HepG2 (cell line): ENCODE results near the gene HADH. TPM values are rescaled to one million over a fixed set of nuclear protein-coding genes. Genes with fewer than 3 reads are reported as not detected.

Experiments used
- ATAC-seq: fragments of 200-7000 bp; cut with Tn5 transposase; 3 replicates; pipeline ENCODE4 v1.9.1; 2020; ENCODE audit warnings: mild to moderate bottlenecking, moderate library complexity
- BruUV-seq: library from RNA; stranded (reverse); fragments of 400-500 nt; replicated peaks from 2 replicates; lab custom pipeline; 2021; lab: Mats Ljungman, UMichigan
- CTCF ChIA-PET: fragments of 300-600 bp; formaldehyde crosslinking; extraction: SDS; loops from one replicate; lab custom pipeline; 2021; ENCODE audit warnings: low total read pairs, inconsistent platforms, low intra/inter-chr PET ratio; lab: Yijun Ruan, JAX
- POLR2A ChIA-PET: fragments of 350-600 bp; sonication (Branson Sonifier 250); formaldehyde crosslinking; loops from one replicate; lab custom pipeline; 2020; ENCODE audit warnings: antibody characterized with exemption, inconsistent platforms; lab: Yijun Ruan, JAX
- DNase-seq: peaks from one replicate; pipeline ENCODE4 v3.0.0-alpha.2; 2015; ENCODE audit warnings: low spot score
- FAIRE-seq: peaks from 3 replicates; lab custom pipeline; 2011; peaks lifted over from hg19 to GRCh38; lab: Jason Lieb, UNC
- H2AFZ ChIP-seq: one replicate; pipeline ENCODE4 v1.6.1; 2011; ENCODE audit warnings: low read length, inconsistent platforms
- H3K27ac ChIP-seq: fragments of 300-600 bp; 3 replicates; pipeline ENCODE4 v1.8.0; 2011; ENCODE audit warnings: mixed run types, mild to moderate bottlenecking, mixed read lengths, low read length, inconsistent platforms; ENCODE audit not compliant: insufficient read depth; ENCODE audit errors: extremely low read length
- H3K27me3 ChIP-seq, 2 experiments: fragments of 200-600 bp in 1 of 2; 2 replicates in 1 of 2; 3 replicates in 1 of 2; pipeline versions ENCODE4 v1.6.0 to v1.8.0; 2011; ENCODE audit warnings: low read length in 2 of 2, mild to moderate bottlenecking in 2 of 2, moderate library complexity in 2 of 2, inconsistent platforms in 1 of 2; ENCODE audit not compliant: insufficient read depth in 2 of 2, control insufficient read depth in 1 of 2
- H3K36me3 ChIP-seq, 2 experiments: fragments of 200-600 bp in 1 of 2; replicated peaks in 1 of 2; 2 replicates in 1 of 2; 3 replicates in 1 of 2; pipeline versions ENCODE4 v1.5.1 to v1.8.0; 2011; ENCODE audit warnings: low read length in 2 of 2, inconsistent platforms in 1 of 2; ENCODE audit not compliant: insufficient read depth in 2 of 2, control insufficient read depth in 1 of 2
- H3K4me1 ChIP-seq: 2 replicates; pipeline ENCODE4 v1.5.1; 2012; ENCODE audit warnings: low read length, inconsistent platforms; ENCODE audit not compliant: insufficient read depth
- H3K4me2 ChIP-seq: 2 replicates; pipeline ENCODE4 v1.6.0; 2011; ENCODE audit warnings: low read depth, low read length, inconsistent platforms
- H3K4me3 ChIP-seq, 3 experiments: fragments of 200-600 bp in 1 of 3; sonication (generic), shearing (Covaris generic) in 1 of 3; replicated peaks in 1 of 3; 2 replicates each; pipeline ENCODE4 v1.5.1; 2011 to 2016; ENCODE audit warnings: low read length in 3 of 3, inconsistent platforms in 2 of 3, low read depth in 2 of 3, mild to moderate bottlenecking in 2 of 3, control low read depth in 1 of 3, mixed read lengths in 1 of 3; ENCODE audit not compliant: insufficient read depth in 1 of 3
- H3K79me2 ChIP-seq: one replicate; pipeline ENCODE4 v1.6.1; 2011; ENCODE audit warnings: low read length, inconsistent platforms; ENCODE audit not compliant: insufficient read depth
- H3K9ac ChIP-seq: 2 replicates; pipeline ENCODE4 v1.6.0; 2011; ENCODE audit warnings: mild to moderate bottlenecking, low read depth, low read length, inconsistent platforms; ENCODE audit not compliant: insufficient read depth
- H3K9me3 ChIP-seq: 2 replicates; pipeline ENCODE4 v1.5.1; 2012; ENCODE audit warnings: mild to moderate bottlenecking, low read length
- H4K20me1 ChIP-seq: 2 replicates; pipeline ENCODE4 v1.6.0; 2011; ENCODE audit warnings: inconsistent platforms, mild to moderate bottlenecking, low read length, moderate library complexity; ENCODE audit not compliant: insufficient read depth
- CHCHD3 ChIP-seq: sonication (generic); formaldehyde crosslinking; IDR thresholded peaks from 2 replicates; pipeline ENCODE4 v1.8.0; 2022; ENCODE audit warnings: mild to moderate bottlenecking, missing genetic modification reagents, moderate library complexity
- CREB1 ChIP-seq, 2 experiments: fragments of 450-650 bp in 1 of 2; IDR thresholded peaks; 2 replicates each; pipeline ENCODE4 v1.6.1; 2016 to 2017; ENCODE audit warnings: control low read depth in 1 of 2, mild to moderate bottlenecking in 1 of 2, missing compliant biosample characterization in 1 of 2, missing genetic modification characterization in 1 of 2
- GLI4 ChIP-seq: sonication (generic); formaldehyde crosslinking; IDR thresholded peaks from 2 replicates; pipeline ENCODE4 v1.5.1; 2020; ENCODE audit warnings: missing genetic modification reagents, mild to moderate bottlenecking, moderate library complexity, borderline replicate concordance
- IRX3 ChIP-seq: sonication (generic); formaldehyde crosslinking; IDR thresholded peaks from 2 replicates; pipeline ENCODE4 v1.8.1; 2023; ENCODE audit warnings: mild to moderate bottlenecking, low read depth, missing genetic modification reagents, borderline replicate concordance
- RBAK ChIP-seq: sonication (generic); formaldehyde crosslinking; IDR thresholded peaks from 2 replicates; pipeline ENCODE4 v1.5.1; 2020; ENCODE audit warnings: mild to moderate bottlenecking, missing genetic modification reagents
- RELA ChIP-seq: sonication (generic); formaldehyde crosslinking; IDR thresholded peaks from 2 replicates; pipeline ENCODE4 v1.4.0; 2020; ENCODE audit warnings: missing genetic modification reagents
- SIN3B ChIP-seq: fragments of 150-350 bp; IDR thresholded peaks from 2 replicates; pipeline ENCODE4 v1.6.1; 2014; ENCODE audit warnings: low read length
- WIZ ChIP-seq: sonication (generic); formaldehyde crosslinking; IDR thresholded peaks from 2 replicates; pipeline ENCODE4 v1.5.1; 2020; ENCODE audit warnings: mild to moderate bottlenecking, missing genetic modification reagents
- XRCC5 ChIP-seq: fragments of 200-400 bp; formaldehyde crosslinking; optimal IDR thresholded peaks from 2 replicates; pipeline ENCODE3; 2017; ENCODE audit warnings: mild to moderate bottlenecking, low read length
- ZNF274 ChIP-seq: sonication (generic); formaldehyde crosslinking; IDR thresholded peaks from 2 replicates; pipeline ENCODE4 v1.5.1; 2020; ENCODE audit warnings: mild to moderate bottlenecking, missing genetic modification reagents
- ZNF326 ChIP-seq: sonication (generic); formaldehyde crosslinking; IDR thresholded peaks from 2 replicates; pipeline ENCODE4 v1.4.0; 2020; ENCODE audit warnings: missing genetic modification reagents, borderline replicate concordance
- ZNF839 ChIP-seq: sonication (generic); formaldehyde crosslinking; IDR thresholded peaks from 2 replicates; pipeline ENCODE4 v1.4.0; 2020; ENCODE audit warnings: missing genetic modification reagents, mild to moderate bottlenecking, borderline replicate concordance
- WGBS: methylation state at CpG from one replicate; pipeline ENCODE4 v1.1.6; 2017; ENCODE audit warnings: low lambda C conversion rate; 5-methylcytosine and 5-hydroxymethylcytosine counted together
- in situ Hi-C: cut with HindIII; loops from 2 replicates; pipeline ENCODE4 v1.10.0; 2017; ENCODE audit warnings: low pct_unique_long_range_greater_than_20kb; ENCODE audit not compliant: extremely low pct_ligation_motif_present
- intact Hi-C: fragments of 100-400 bp; cut with micrococcal nuclease; formaldehyde crosslinking; loops from one replicate; pipeline ENCODE4 v1.10.0; 2022; ENCODE audit not compliant: unreplicated experiment
- polyA plus RNA-seq, 8 experiments: library from polyadenylated mRNA; depleted of rRNA in 3 of 8; stranded (reverse) in 7 of 8; unstranded in 1 of 8; fragments of >200 nt; fragmentation: Illumina TruSeq in 4 of 8; extraction: Trizol in 4 of 8; gene quantifications; 2 replicates each; pipeline versions ENCODE4 v1.2.1 to v1.2.3, GENCODE V29; 2011 to 2016; ENCODE audit warnings: low read depth in 4 of 8, missing spikeins in 1 of 8, mixed read lengths in 1 of 8; ENCODE audit not compliant: insufficient read depth in 1 of 8
- total RNA-seq, 5 experiments: library from RNA; depleted of rRNA; stranded (reverse); fragments of >200 nt; fragmentation: Illumina TruSeq; extraction: Trizol; gene quantifications; 2 replicates each; pipeline ENCODE4 v1.2.3, GENCODE V29; 2016; ENCODE audit warnings: low read depth in 1 of 5
- TF ChIP-seq, protein P1 (sequence below): sonication (generic); formaldehyde crosslinking; IDR thresholded peaks from 2 replicates; pipeline ENCODE4 v1.5.1; 2020; ENCODE audit warnings: mild to moderate bottlenecking, missing genetic modification reagents, borderline replicate concordance
- TF ChIP-seq, protein P2 (sequence below): IDR thresholded peaks from 2 replicates; pipeline ENCODE4 v1.6.1; 2016; ENCODE audit warnings: mild to moderate bottlenecking, missing biosample characterization, missing genetic modification reagents
- TF ChIP-seq, protein P3 (sequence below): sonication (generic); formaldehyde crosslinking; IDR thresholded peaks from 2 replicates; pipeline ENCODE4 v1.4.0; 2020; ENCODE audit warnings: missing genetic modification reagents

HADH gene
- total and polyA plus RNA-seq, 2 of the 13 experiments (the other 11 are each of a cell fraction or from before 2014, with no cell fraction given): 29.6 to 33.9 TPM

DNA sequence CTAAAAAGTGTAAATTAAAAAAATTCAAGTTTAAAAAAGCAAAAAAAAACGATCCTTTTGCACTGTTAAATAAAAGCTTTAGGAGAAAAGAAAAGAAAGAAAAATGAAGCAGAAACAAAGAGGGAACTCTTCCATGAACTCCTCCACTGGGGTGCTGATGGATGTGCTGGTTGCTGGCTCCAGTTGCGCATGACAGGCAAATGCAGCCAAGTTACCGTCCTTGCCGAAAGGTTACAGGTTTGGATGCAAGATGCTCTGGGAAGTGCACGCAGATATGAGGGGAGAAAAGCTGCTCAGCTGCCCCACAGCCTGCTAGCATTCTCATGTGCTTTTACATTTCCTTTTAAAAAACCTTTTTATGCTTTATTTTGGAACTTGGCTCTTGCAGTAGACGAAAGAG lies 58.5 kb downstream of the HADH start:
- intact Hi-C loops (no loop called here), in situ Hi-C loops (loop anchor here (25.0 kb wide), 1 partner anchor 439 kb away; no protein-coding TSS in a partner anchor)
- H2AFZ ChIP-seq: no peak overlapping the region
- 56% methylated on average over 6 of the region's 6 CpGs for WGBS
- no peaks in the 10 kb centered on the region for H3K36me3 ChIP-seq
- BruUV-seq: no TSS peak
- ATAC-seq (no peak), DNase-seq (no peak), FAIRE-seq (no peak)
- no peak overlapping the region for H3K9ac ChIP-seq
- TF ChIP-seq WIZ (CRISPR knock-in tag): no peak
- TF ChIP-seq, protein P1, sequence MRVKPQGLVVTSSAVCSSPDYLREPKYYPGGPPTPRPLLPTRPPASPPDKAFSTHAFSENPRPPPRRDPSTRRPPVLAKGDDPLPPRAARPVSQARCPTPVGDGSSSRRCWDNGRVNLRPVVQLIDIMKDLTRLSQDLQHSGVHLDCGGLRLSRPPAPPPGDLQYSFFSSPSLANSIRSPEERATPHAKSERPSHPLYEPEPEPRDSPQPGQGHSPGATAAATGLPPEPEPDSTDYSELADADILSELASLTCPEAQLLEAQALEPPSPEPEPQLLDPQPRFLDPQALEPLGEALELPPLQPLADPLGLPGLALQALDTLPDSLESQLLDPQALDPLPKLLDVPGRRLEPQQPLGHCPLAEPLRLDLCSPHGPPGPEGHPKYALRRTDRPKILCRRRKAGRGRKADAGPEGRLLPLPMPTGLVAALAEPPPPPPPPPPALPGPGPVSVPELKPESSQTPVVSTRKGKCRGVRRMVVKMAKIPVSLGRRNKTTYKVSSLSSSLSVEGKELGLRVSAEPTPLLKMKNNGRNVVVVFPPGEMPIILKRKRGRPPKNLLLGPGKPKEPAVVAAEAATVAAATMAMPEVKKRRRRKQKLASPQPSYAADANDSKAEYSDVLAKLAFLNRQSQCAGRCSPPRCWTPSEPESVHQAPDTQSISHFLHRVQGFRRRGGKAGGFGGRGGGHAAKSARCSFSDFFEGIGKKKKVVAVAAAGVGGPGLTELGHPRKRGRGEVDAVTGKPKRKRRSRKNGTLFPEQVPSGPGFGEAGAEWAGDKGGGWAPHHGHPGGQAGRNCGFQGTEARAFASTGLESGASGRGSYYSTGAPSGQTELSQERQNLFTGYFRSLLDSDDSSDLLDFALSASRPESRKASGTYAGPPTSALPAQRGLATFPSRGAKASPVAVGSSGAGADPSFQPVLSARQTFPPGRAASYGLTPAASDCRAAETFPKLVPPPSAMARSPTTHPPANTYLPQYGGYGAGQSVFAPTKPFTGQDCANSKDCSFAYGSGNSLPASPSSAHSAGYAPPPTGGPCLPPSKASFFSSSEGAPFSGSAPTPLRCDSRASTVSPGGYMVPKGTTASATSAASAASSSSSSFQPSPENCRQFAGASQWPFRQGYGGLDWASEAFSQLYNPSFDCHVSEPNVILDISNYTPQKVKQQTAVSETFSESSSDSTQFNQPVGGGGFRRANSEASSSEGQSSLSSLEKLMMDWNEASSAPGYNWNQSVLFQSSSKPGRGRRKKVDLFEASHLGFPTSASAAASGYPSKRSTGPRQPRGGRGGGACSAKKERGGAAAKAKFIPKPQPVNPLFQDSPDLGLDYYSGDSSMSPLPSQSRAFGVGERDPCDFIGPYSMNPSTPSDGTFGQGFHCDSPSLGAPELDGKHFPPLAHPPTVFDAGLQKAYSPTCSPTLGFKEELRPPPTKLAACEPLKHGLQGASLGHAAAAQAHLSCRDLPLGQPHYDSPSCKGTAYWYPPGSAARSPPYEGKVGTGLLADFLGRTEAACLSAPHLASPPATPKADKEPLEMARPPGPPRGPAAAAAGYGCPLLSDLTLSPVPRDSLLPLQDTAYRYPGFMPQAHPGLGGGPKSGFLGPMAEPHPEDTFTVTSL (CRISPR knock-in tag): no peak
- TF ChIP-seq CHCHD3: no peak
- no peak for TF ChIP-seq ZNF326 (CRISPR knock-in tag)
- no peak for TF ChIP-seq CREB1 (IDR thresholded peaks at IDR 0.05)
- no peak for TF ChIP-seq CREB1 (CRISPR knock-in tag; IDR thresholded peaks at IDR 0.05)
- TF ChIP-seq ZNF839 (CRISPR knock-in tag): no peak
- TF ChIP-seq, protein P2, sequence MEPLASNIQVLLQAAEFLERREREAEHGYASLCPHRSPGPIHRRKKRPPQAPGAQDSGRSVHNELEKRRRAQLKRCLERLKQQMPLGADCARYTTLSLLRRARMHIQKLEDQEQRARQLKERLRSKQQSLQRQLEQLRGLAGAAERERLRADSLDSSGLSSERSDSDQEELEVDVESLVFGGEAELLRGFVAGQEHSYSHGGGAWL (CRISPR knock-in tag): no peak
- TF ChIP-seq RBAK: no peak
- TF ChIP-seq RELA (CRISPR knock-in tag): no peak
- TF ChIP-seq GLI4: no peak
- TF ChIP-seq SIN3B: no peak
- TF ChIP-seq XRCC5: no peak
- TF ChIP-seq, protein P3, sequence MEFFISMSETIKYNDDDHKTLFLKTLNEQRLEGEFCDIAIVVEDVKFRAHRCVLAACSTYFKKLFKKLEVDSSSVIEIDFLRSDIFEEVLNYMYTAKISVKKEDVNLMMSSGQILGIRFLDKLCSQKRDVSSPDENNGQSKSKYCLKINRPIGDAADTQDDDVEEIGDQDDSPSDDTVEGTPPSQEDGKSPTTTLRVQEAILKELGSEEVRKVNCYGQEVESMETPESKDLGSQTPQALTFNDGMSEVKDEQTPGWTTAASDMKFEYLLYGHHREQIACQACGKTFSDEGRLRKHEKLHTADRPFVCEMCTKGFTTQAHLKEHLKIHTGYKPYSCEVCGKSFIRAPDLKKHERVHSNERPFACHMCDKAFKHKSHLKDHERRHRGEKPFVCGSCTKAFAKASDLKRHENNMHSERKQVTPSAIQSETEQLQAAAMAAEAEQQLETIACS (CRISPR knock-in tag): no peak
- no peak for TF ChIP-seq IRX3 (CRISPR knock-in tag)
- TF ChIP-seq ZNF274 (CRISPR knock-in tag): no peak
- POLR2A ChIA-PET: no interaction called here
- H3K27me3 ChIP-seq: no peaks in the 10 kb centered on the region
- no peak overlapping the region for H3K4me2 ChIP-seq
- H3K9me3 ChIP-seq: no peaks in the 10 kb centered on the region
- no peaks in the 10 kb centered on the region for H3K4me1 ChIP-seq
- no peak overlapping the region for H3K27ac ChIP-seq
- no peak overlapping the region for H3K4me3 ChIP-seq
- H3K79me2 ChIP-seq: no peaks in the 10 kb centered on the region
- H4K20me1 ChIP-seq: no peaks in the 10 kb centered on the region
- CTCF ChIA-PET: no interaction called here
